PC-9 (cell line): ENCODE results near the gene GMDS. TPM values are rescaled to one million over a fixed set of nuclear protein-coding genes. Genes with fewer than 3 reads are reported as not detected.

ENCODE experiments used
- BruUV-seq: library from RNA; stranded (reverse); fragments of 400-500 nt; replicated peaks from 2 replicates; lab custom pipeline; 2021; lab: Mats Ljungman, UMichigan
- CTCF ChIA-PET: fragments of 300-600 bp; sonication (Branson Sonifier 250); formaldehyde crosslinking; loops from one replicate; lab custom pipeline; 2022; ENCODE audit warnings: antibody characterized with exemption; lab: Charles Lee
- POLR2A ChIA-PET: fragments of 300-600 bp; sonication (Branson Sonifier 250); formaldehyde crosslinking; loops from one replicate; lab custom pipeline; 2022; ENCODE audit warnings: antibody characterized with exemption; ENCODE audit not compliant: unreplicated experiment; lab: Charles Lee
- DNase-seq, 2 experiments: peaks; one replicate each; pipeline versions ENCODE4 v3.0.0 to v3.0.0-alpha.2; 2015 to 2022; ENCODE audit warnings: mixed read lengths in 1 of 2
- H2AFZ ChIP-seq: fragments of 200-600 bp; sonication (generic); 2 replicates; pipeline ENCODE4 v1.8.1; 2017; ENCODE audit warnings: antibody characterized with exemption
- H3F3A ChIP-seq: fragments of 200-600 bp; sonication (generic); 2 replicates; pipeline ENCODE4 v1.8.1; 2017; ENCODE audit warnings: antibody characterized with exemption, mild to moderate bottlenecking, low read depth; ENCODE audit not compliant: insufficient read depth
- H3K27ac ChIP-seq: fragments of 200-600 bp; sonication (generic); 2 replicates; pipeline ENCODE4 v1.6.1; 2016; ENCODE audit warnings: mixed run types
- H3K27me3 ChIP-seq: fragments of 200-600 bp; sonication (generic); 2 replicates; pipeline ENCODE4 v1.6.1; 2016; ENCODE audit warnings: low read depth, mixed run types; ENCODE audit not compliant: insufficient read depth
- H3K36me3 ChIP-seq: fragments of 200-600 bp; sonication (generic); 2 replicates; pipeline ENCODE4 v1.6.1; 2016; ENCODE audit warnings: low read depth, mixed run types
- H3K4me1 ChIP-seq: fragments of 200-600 bp; sonication (generic); replicated peaks from 2 replicates; pipeline ENCODE4 v1.6.1; 2016; ENCODE audit warnings: mixed run types; ENCODE audit not compliant: insufficient read depth
- H3K4me2 ChIP-seq: fragments of 200-600 bp; sonication (generic); 2 replicates; pipeline ENCODE4 v1.6.1; 2017; ENCODE audit warnings: mixed run types
- H3K4me3 ChIP-seq: fragments of 200-600 bp; sonication (generic); 2 replicates; pipeline ENCODE4 v1.6.1; 2016; ENCODE audit warnings: mixed run types
- H3K79me2 ChIP-seq: fragments of 200-600 bp; sonication (generic); 2 replicates; pipeline ENCODE4 v1.6.1; 2017; ENCODE audit warnings: low read depth, mixed run types
- H3K9me2 ChIP-seq: fragments of 200-600 bp; sonication (generic); 2 replicates; pipeline ENCODE4 v1.8.1; 2017; ENCODE audit warnings: mild to moderate bottlenecking; ENCODE audit not compliant: insufficient read depth
- H3K9me3 ChIP-seq: fragments of 200-600 bp; sonication (generic); 2 replicates; pipeline ENCODE4 v1.8.1; 2016; ENCODE audit warnings: low read depth; ENCODE audit not compliant: insufficient read depth
- H4K20me1 ChIP-seq: fragments of 200-600 bp; sonication (generic); 2 replicates; pipeline ENCODE4 v1.8.1; 2017; ENCODE audit not compliant: insufficient read depth
- CTCF ChIP-seq: fragments of 200-600 bp; sonication (generic); conservative IDR thresholded peaks from 2 replicates; pipeline ENCODE4 v1.6.1; 2017; ENCODE audit warnings: mixed run types, antibody characterized with exemption, mild to moderate bottlenecking, moderate library complexity
- EZH2 ChIP-seq: fragments of 200-600 bp; sonication (generic); IDR thresholded peaks from 2 replicates; pipeline ENCODE4 v1.8.0; 2017; ENCODE audit warnings: antibody characterized with exemption, low read depth
- intact Hi-C: fragments of 100-400 bp; cut with micrococcal nuclease; formaldehyde crosslinking; loops from one replicate; pipeline ENCODE4 v1.10.0; 2022; ENCODE audit not compliant: unreplicated experiment
- total RNA-seq: library from RNA; stranded (reverse); gene quantifications from 2 replicates; pipeline ENCODE4 v1.2.3, GENCODE V29; 2021

The GMDS gene
- total RNA-seq, 1 experiment from 2014 or later, result 30.1 TPM

- H3K27ac ChIP-seq, result peak overlapping the region; percentile 41
- no peaks in the 10 kb centered on the region for H3K79me2 ChIP-seq
- H3F3A ChIP-seq, result peaks cover 7% of the 10 kb centered on the region; the same call in 1 of the 2 replicates
- H4K20me1 ChIP-seq, result no peaks in the 10 kb centered on the region
- CTCF ChIA-PET, result interaction anchor here (0.7 kb wide), 1 partner anchor 779 kb away, joined by 3 read pairs; no protein-coding TSS in a partner anchor
- H3K9me3 ChIP-seq, result no peaks in the 10 kb centered on the region
- H2AFZ ChIP-seq, result no peak overlapping the region
- intact Hi-C loops, result loop anchor here (5.0 kb wide), 1 partner anchor 38 kb away; no protein-coding TSS in a partner anchor
- no peaks in the 10 kb centered on the region for H3K27me3 ChIP-seq
- no peaks in the 10 kb centered on the region for H3K36me3 ChIP-seq
- TF ChIP-seq EZH2, result no peak
- TF ChIP-seq CTCF, result no peak
- no TSS peak for BruUV-seq
- H3K4me3 ChIP-seq, result no peak overlapping the region
- H3K9me2 ChIP-seq, result no peaks in the 10 kb centered on the region
- peaks cover 18% of the 10 kb centered on the region for H3K4me1 ChIP-seq
- POLR2A ChIA-PET, result interaction anchor here (0.5 to 0.6 kb wide), 2 partner anchors 45 to 79 kb away, joined by 3 to 5 read pairs; no protein-coding TSS in a partner anchor
- H3K4me2 ChIP-seq, result peak overlapping the region; percentile 66
- peak; percentile 34 to 71 for DNase-seq
Observed at GRCh38 chr6:1724616-1725015, 520.8 kb downstream of the GMDS start.

- H3K9me3 ChIP-seq, result no peaks in the 10 kb centered on the region
- no TSS peak for BruUV-seq
- CTCF ChIA-PET, result no interaction called here
- H3K27ac ChIP-seq, result peak overlapping the region; percentile 50
- peak overlapping the region; percentile 26; the same call in 1 of the 2 replicates for H3K4me3 ChIP-seq
- TF ChIP-seq EZH2, result no peak
- TF ChIP-seq CTCF, result no peak
- no peaks in the 10 kb centered on the region for H3K36me3 ChIP-seq
- H3K9me2 ChIP-seq, result no peaks in the 10 kb centered on the region
- intact Hi-C loops, result loop anchor here (5.0 kb wide), 1 partner anchor 38 kb away; no protein-coding TSS in a partner anchor
- POLR2A ChIA-PET, result interaction anchor here (0.5 to 0.7 kb wide), 5 partner anchors 45 to 210 kb away, joined by 3 to 12 read pairs (median 6); no protein-coding TSS in a partner anchor
- no peak overlapping the region for H2AFZ ChIP-seq
- H3K27me3 ChIP-seq, result no peaks in the 10 kb centered on the region
- DNase-seq, result peak; percentile 33 to 52
- H4K20me1 ChIP-seq, result no peaks in the 10 kb centered on the region
- H3K4me2 ChIP-seq, result peak overlapping the region; percentile 66
- no peaks in the 10 kb centered on the region for H3K79me2 ChIP-seq
- peaks cover 7% of the 10 kb centered on the region; the same call in 1 of the 2 replicates for H3F3A ChIP-seq
- H3K4me1 ChIP-seq, result peaks cover 18% of the 10 kb centered on the region
Observed at GRCh38 chr6:1724124-1724523, 521.3 kb downstream of the GMDS start.

GRCh38 chr6:1722801-1723200 is 522.6 kb downstream of the GMDS start:
- DNase-seq, result no peak
- intact Hi-C loops, result loop anchor here (5.0 kb wide), 1 partner anchor 40 kb away; no protein-coding TSS in a partner anchor
- TF ChIP-seq EZH2 (no peak), CTCF (no peak)
- Histone ChIP-seq H3F3A (peaks cover 7% of the 10 kb centered on the region; the same call in 1 of the 2 replicates), H3K4me1 (peaks cover 18% of the 10 kb centered on the region), H3K9me2 (no peaks in the 10 kb centered on the region), H3K27ac (no peak overlapping the region), H3K79me2 (no peaks in the 10 kb centered on the region), H3K27me3 (no peaks in the 10 kb centered on the region), H3K36me3 (no peaks in the 10 kb centered on the region), H2AFZ (no peak overlapping the region), H3K9me3 (no peaks in the 10 kb centered on the region), H4K20me1 (no peaks in the 10 kb centered on the region), H3K4me2 (no peak overlapping the region), H3K4me3 (no peak overlapping the region)
- POLR2A ChIA-PET, result no interaction called here
- CTCF ChIA-PET, result interaction anchor here (0.6 kb wide), 2 partner anchors 14 to 38 kb away, joined by 3 to 4 read pairs; no protein-coding TSS in a partner anchor
- BruUV-seq, result no TSS peak
